ENCODE measurements around the gene LRRC53.

LRRC53 gene

GRCh38 chr1:74485622-74486021 lies 26.8 kb downstream of the LRRC53 start:
- no peaks in the 10 kb centered on the region for H3K27me3 Mint-ChIP-seq (ENCODE audit: low read depth, poor library complexity)
- H3K4me3 Mint-ChIP-seq: no peak overlapping the region
- TF ChIP-seq CTCF (IDR thresholded peaks at IDR 0.05): no peak
- no peaks in the 10 kb centered on the region for H3K4me1 Mint-ChIP-seq
- no peaks in the 10 kb centered on the region for H3K36me3 Mint-ChIP-seq (ENCODE audit: low read depth)
- H3K9me3 Mint-ChIP-seq: no peaks in the 10 kb centered on the region
- H3K27ac Mint-ChIP-seq: no peak overlapping the region
- DNase-seq: no peak

DNA sequence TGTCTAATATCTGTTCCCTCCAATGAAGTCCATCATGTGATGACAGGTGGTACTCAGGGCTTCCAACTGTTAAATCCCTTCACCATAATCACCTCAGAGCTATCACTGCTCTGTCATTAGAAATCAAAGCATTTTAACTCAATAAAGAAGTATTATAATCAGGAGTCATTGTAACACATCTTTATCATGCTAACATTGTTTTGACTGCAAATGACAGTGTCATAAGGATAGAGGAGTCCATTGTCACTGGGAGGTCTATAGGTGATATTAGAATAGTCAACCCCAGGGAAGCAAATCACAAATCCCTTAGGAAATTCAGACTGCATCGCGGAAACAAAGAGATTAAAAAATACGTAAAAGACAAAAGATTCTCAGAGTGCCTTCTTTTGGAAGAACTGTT lies 30.8 kb downstream of the LRRC53 start:
- Mint-ChIP-seq H3K27ac (no peak overlapping the region), H3K36me3 (ENCODE audit: low read depth) (no peaks in the 10 kb centered on the region), H3K27me3 (ENCODE audit: low read depth, poor library complexity) (no peaks in the 10 kb centered on the region), H3K4me1 (no peaks in the 10 kb centered on the region), H3K9me3 (no peaks in the 10 kb centered on the region), H3K4me3 (no peak overlapping the region)
- no peak for DNase-seq
- no peak for TF ChIP-seq CTCF (IDR thresholded peaks at IDR 0.05)

- no peak for TF ChIP-seq CTCF (IDR thresholded peaks at IDR 0.05)
- Mint-ChIP-seq H3K27me3 (ENCODE audit: low read depth, poor library complexity) (no peaks in the 10 kb centered on the region), H3K4me1 (peaks cover 2% of the 10 kb centered on the region), H3K9me3 (no peaks in the 10 kb centered on the region), H3K4me3 (no peak overlapping the region), H3K36me3 (ENCODE audit: low read depth) (no peaks in the 10 kb centered on the region), H3K27ac (no peak overlapping the region)
- DNase-seq: no peak
These were observed 32.3 kb downstream of the LRRC53 start for GRCh38 chr1:74480068-74480467.

- Mint-ChIP-seq H3K4me3 (no peak overlapping the region), H3K27me3 (ENCODE audit: low read depth, poor library complexity) (no peaks in the 10 kb centered on the region), H3K36me3 (ENCODE audit: low read depth) (no peaks in the 10 kb centered on the region), H3K27ac (no peak overlapping the region), H3K9me3 (no peaks in the 10 kb centered on the region), H3K4me1 (peaks cover 5% of the 10 kb centered on the region)
- no peak for DNase-seq
- no peak for TF ChIP-seq CTCF (IDR thresholded peaks at IDR 0.05)
These were observed 33.4 kb downstream of the LRRC53 start for GRCh38 chr1:74478979-74479378.

GRCh38 chr1:74474585-74474984 lies 37.8 kb downstream of the LRRC53 start:
- Mint-ChIP-seq H3K4me1 (peaks cover 26% of the 10 kb centered on the region), H3K9me3 (no peaks in the 10 kb centered on the region)

More at GRCh38 chr1:74474585-74474984, 37.8 kb downstream of the LRRC53 start:
- no peaks in the 10 kb centered on the region for H3K36me3 Mint-ChIP-seq (ENCODE audit: low read depth)
- no peak for DNase-seq
- no peaks in the 10 kb centered on the region for H3K27me3 Mint-ChIP-seq (ENCODE audit: low read depth, poor library complexity)
- no peak for TF ChIP-seq CTCF (IDR thresholded peaks at IDR 0.05)
- no peak overlapping the region for H3K4me3 Mint-ChIP-seq
- no peak overlapping the region for H3K27ac Mint-ChIP-seq

All from nephron progenitor cell (in vitro differentiated cells).